HG03432 (cell line): ENCODE data around the gene LHX3.

Experiments used
- ATAC-seq: cut with Tn5 transposase; IDR thresholded peaks from one replicate; pipeline ENCODE4 v1.9.1; 2021; ENCODE audit warnings: mild to moderate bottlenecking, moderate library complexity; ENCODE audit not compliant: unreplicated experiment

The LHX3 gene

DNA sequence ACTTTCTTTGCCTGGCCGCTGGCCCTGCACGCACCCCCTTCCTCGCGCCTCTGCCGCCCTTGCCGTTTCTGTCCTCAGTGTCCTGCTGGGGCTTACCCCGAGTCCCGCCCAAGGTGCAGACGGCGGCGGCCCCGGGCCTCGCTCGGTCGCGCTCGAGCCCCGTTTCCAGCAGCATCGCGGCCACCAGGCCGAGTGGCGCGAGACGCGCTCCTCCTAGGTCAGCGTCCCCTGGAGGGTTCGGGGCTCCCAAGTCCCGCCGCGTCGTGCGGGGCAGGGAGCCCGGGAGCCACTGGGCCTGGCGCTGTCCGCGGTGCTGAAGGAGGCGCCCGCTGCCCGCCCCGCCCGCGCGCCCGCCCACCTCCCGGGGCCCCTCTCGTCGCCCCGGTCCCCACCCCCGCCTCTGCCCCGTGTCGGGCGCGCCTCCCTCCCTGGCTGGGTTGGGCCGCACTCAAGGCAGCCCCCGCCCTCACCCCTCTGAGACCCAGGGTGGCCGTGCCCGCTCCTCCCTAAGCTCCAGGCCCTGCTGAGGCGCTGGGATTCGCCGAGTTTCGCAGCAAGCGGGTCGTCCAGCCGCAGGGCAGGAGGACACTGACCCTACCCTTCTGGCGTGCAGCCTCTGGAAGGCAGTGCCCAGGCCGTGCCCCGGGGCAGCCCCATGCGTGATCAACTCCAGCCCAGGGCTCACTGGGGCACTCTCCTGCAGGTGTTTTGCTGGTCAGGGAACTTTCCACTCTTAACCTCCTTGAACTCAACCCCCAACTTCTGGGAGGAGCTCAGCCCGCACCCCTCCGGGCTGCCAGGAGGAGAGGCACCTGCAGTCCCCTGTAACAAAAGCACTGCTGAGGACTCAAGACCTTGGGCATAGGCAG, at the start of gene LHX3:
LHX3 (minus strand) TSS at position 291 of the 869 bp plus-strand sequence; CDS start at position 175, 116 bp downstream.
- no peak for ATAC-seq

DNA sequence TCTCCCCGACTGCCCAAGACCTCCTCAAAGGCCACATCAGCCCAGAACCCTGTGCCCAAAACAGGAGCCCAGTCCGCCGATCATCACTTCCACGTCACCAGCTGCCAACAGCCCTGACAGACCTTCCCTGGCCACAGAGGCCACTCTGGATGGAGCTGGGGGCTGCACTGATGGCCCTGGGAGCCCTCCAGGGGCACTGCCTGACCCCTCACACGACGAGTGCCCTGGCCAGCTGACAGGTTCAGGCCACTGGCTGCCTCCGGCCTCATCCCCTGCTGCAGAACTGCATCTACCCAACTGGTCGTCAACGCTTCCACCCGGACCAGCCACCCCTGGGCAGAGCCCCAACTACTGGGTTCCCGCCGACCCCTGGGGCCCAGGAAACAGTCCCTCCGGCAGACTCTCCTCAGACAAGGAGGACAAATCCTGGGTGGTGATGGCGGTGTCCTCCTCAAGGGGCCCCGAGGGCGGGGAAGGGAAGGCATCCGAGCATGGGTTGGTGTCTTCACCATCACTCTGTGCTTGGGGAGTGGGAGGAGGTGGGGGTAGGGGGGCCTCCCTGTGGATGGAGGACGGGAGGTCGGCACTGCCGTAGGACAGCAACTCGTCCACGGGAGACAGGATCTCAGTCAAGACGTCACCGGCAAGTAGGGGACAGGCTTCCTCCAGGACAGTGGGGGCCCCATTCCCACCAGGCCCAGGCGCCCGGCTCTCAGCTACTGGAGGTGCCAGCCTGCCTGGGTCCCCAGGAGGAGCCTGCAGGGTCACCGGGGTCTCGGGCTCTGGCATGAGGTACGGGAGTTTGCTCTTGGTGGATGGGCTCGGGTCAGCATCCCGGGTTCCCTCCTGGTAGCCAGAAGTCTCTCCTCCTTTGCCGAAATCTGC, 48.6 kb upstream of the LHX3 start:
- ATAC-seq: no peak

DNA sequence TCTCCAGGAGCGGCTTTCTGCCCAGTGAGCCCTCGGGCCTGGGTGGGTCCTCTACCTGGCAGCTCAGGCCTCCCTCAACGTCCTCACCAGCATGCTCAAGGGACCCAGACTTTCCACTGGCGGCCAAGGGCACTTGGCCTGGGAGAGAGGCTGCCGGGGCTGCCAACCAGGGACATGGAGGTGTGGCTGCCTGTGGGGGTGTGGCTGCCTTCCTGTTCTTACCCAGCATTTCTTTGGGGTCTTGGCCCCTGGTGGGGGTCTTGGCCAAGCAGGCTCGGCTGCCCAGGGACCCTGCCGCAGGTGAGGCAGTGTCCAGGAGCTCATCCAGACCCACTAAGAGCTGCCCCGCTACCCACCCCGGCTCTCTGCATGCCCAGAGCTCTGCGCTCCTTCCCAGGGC, 47.9 kb upstream of the LHX3 start:
- no peak for ATAC-seq

DNA sequence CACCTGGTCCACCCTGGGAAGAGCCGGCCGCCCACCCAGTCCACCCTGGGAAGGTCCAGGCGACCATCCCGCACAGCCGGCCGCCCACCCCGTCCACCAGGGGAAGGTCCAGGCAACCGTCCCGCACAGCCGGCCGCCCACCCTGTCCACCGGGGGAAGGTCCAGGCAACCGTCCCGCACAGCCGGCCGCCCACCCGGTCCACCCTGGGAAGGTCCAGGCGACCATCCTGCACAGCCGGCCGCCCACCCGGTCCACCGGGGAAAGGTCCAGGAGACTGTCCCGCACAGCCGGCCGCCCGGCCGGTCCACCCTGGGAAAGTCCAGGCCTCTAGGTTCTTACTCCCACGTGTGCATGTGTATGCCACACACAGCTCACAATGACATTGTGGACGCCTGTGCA, 47.4 kb upstream of the LHX3 start:
- ATAC-seq: no peak

DNA sequence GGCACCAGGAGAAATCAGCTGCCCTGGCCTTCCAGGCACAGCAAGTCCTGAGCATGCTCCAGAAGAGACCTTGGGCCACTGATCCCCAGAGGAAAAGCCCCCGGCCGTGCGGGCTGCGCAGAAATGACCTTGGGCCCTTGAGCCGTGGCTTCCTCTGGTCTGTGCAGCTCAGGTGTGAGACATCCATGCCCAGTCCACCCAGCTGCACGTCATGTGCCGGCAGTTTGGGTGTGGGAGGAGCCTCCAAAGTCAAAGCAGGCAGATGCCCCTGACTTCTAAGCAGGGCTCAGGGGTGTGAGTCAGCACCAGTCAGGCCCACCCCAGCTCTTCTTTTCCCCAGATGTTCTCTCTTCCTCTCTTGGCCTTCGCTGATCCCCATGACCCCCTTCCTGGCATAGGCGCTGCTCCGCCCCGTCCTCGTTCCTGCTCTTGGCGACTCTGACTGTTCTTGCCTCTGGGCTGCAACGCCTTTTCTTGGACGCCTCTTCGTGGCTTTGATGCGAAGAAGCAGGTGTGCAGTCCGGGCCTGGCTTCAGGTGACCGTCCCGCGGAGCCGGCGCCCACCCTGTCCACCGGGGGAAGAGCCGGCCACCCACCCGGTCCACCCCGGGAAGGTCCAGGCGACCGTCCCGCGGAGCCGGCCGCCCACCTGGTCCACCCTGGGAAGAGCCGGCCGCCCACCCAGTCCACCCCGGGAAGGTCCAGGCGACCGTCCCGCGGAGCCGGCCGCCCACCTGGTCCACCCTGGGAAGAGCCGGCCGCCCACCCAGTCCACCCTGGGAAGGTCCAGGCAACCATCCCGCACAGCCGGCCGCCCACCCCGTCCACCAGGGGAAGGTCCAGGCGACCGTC, 46.6 kb upstream of the LHX3 start:
- no peak for ATAC-seq

DNA sequence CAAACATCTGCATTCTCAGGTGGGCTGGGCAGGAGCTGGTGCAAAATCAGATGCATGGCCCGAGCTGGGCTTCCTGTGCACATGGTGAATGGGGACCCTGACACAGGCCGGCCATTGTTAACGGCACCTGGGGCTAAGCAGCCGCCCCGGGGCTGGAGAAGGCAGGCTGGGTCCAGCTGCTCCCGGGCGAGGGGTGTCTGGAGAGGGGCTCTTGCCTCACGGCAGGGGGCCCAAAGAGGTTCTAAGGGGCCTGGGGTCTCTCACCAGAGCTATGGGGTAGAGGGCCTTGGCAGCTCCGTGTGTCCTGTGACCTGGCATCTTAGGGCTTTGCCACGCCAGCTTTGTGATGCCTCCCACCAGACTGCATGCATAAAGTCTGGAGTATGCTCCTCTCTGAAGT, 45.7 kb upstream of the LHX3 start:
- no peak for ATAC-seq

DNA sequence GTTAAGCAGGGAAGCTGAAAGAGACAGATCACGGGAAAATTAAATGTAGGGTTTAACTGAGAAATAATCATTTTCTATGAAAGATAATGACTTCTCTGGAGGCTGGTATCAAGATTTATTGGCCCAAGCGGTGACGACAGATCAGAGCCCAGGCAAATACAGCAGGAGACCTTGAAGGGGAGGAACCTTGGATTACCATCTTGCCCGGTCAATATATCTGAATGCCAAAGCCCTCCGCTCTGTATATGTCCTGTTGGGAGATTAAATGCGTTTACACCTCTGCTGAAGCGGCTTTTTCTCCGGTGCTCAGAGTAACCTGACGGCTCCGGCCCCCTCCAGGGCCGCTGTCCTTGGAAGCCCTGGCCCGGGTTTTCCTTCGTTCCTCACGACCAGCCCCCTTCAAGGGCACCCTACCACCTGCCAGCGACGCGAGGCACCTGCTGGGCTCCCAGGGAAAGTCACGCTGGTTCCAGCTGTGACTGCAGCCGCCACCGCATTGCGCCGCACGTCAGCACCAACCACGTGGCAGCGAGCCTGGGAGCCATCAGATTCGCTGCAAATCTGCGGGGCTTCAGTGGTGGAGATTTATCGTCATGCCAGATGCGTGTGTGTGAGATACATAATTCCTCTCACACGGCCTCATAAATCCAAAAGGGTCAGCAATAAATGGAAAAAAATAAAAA, 45.1 kb upstream of the LHX3 start:
- ATAC-seq: no peak

DNA sequence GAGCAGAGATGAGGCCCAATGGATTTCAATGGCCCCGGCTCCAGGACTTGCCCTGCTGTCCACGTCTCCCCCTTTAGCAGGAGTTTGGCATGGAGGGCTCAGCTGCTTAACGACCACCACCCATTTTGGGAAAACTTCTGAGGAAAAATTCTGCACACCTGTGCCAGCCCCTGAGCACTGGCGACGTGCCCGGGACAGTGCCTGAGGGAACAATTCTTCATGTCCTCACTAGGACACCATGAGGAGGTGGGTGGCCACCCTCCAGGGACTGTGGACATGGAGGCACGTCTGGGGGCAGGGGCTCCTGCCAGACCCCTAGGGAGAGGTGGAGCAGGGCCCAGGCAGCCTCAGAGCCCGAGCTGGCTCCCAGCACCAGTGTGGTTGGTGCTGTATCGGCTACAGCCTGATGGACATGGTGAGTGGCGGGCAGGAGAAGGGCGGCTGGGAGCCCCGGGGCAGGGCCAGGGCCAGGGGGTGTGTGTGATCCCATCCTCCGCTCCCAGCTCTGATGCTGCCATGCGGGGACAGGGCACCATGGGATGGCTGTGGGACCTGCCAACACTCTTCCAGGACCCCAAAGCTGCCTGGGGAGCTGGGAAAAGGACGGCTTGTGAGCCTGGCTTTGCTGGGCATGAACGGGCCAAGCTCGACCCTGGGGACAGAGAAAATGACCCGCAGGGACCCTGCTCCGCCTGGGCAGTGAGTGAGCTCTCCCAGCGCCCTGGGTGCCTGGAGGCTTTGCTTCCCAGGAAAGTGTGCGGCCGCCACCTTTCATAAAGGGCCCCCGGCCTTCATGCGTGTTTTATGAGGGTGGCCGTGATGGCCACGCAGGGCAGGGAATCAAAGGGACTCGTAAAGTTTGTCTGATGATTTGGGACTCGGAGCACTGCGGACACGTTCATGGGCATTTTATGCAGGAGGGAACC, 44.3 kb upstream of the LHX3 start:
- ATAC-seq: no peak

DNA sequence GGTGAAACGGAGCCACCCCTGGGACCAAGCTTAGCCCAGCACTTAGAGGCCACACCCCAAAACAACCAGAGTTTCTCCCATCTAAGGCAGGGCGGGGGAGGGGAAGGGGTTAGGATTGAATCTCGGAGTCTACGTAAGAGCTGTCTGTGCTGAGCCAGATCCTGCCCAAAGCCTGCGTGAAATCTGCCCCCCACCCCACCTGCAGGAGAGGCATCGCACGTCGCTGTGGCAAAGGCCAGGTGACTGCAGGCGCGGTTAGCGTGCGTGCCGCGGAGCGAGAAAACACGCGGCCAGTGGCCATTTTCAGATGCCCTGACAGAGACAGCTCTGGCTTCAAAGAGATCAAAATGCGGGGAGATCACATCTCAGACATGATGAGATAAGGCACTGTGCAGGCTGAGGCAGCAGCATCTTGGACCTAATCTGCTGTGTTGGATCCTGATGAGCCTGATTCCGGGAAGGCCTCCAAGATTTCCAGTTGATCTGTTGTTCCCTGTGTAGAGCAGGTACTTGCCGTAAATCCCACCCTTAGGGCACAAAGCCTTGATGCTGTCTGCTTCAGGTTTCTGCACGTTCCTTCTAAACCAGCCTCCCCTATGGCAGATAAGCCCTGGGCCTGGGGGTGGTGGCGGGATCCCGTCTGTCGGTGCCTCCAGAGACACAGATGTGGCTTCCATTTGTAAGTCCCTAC, 43.2 kb upstream of the LHX3 start:
- ATAC-seq: no peak

DNA sequence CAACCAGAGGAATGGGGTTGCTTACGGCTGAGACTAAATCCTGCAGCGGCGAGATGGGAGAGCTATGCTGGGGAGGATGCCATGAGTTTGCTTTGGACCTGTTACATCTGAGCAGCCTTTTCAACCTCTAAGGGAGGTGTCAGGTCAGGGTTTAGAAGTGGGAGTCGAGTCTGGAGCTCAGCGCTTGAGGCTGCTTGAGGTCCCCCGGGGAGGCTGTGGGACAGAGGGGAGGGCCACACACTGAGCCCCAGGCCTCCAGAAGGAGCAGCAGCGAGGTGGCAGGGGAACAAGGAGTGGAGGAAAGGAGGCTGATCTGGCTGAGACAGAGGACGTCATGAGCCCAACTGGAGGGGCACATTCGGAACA, 42.6 kb upstream of the LHX3 start:
- ATAC-seq: no peak

DNA sequence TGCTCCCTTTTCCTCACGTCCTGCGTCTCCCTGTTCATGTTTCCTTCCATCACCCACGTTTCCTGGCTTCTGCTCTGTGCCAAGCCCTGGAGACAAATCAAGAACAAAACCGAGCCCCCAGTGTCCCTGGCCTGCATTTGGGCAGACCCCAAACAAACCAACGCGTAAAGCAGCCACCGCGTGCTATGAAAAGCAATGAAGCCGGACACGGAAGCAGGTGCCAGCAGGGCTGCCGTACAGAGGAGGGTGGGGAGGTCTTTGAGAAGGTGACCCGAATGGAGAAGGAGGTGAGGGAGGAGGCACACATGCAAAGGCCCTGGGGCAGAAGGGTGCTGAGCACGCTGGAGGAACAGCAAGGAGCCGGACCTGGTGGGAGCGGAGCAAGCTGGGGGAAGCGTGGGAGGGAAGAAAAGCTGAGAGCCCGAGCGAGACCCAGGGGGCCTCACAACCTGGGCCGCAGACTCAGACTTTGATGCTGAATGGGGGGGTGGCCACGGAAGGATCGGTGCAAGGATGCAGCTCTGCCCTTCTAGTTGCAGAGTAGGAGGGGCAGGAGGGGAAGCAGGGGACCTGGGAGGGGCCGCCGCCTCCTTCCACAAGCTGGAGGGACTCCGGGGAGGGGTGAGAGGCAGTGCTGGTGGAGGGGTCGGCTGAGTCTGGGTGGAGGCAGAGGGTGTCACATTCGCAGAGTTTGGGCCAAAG, 42.1 kb upstream of the LHX3 start:
- ATAC-seq: no peak

DNA sequence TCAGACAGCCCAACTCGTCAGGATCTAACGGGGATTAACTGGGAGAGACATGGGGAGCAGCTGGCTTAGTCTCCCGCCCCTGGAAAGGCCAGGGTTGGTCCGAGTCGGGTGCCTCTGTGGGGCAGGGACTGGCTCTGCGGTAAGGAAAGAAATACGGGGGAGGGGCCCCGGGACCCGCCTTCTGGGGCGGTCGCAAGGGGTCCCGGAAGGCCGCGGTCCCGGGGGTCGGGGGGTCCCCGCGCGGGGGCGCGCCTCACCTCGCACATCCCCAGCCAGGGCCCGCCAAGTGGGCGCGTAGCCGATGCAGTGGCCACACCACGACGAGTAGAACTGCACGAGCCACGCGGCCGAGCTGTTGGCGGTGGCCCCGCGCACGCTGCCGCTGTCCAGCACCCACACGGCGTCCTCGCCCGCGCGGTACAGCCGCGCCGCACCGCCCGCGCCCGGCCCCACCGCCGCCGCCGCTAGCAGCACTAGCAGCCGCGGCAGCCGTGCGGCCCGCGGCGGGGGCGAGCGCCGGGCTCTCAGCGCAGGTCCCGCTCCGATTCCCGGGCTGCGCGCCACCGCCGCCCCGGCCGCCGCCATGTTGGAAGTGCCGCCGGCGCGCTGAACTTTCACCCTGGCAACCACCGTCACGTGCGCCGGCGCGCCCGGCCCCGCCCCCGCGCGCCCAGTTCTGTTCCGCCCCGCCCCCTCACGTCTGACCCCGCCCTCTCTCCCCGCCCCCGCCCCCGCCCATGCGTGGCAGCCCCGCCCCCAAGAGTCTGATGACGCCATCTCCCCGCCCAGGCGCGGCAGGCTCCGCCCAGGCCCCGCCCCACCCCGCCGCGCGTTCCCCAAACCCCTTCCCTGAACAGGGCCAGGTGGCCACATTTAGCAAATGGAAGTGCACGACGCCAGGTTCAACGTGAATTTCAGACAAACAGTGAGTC, 40.6 kb upstream of the LHX3 start, which contains the start of gene QSOX2:
QSOX2 (minus strand) TSS at position 594 of the 932 bp plus-strand sequence; CDS start at position 585, 9 bp downstream.
- ATAC-seq: peak; percentile 56

DNA sequence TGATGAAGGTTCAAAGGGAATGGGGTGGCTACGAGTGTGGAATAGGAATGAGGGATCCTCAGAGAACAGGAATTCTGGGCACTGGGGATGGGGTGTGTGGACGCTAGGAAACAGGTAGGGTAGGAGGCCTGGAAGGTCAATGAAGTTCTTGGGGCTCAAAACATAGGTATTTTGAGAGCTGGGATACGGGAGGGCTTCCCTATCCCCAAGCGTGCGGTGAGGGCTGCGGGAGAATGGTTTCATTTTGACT, 40.0 kb upstream of the LHX3 start:
- ATAC-seq: no peak

DNA sequence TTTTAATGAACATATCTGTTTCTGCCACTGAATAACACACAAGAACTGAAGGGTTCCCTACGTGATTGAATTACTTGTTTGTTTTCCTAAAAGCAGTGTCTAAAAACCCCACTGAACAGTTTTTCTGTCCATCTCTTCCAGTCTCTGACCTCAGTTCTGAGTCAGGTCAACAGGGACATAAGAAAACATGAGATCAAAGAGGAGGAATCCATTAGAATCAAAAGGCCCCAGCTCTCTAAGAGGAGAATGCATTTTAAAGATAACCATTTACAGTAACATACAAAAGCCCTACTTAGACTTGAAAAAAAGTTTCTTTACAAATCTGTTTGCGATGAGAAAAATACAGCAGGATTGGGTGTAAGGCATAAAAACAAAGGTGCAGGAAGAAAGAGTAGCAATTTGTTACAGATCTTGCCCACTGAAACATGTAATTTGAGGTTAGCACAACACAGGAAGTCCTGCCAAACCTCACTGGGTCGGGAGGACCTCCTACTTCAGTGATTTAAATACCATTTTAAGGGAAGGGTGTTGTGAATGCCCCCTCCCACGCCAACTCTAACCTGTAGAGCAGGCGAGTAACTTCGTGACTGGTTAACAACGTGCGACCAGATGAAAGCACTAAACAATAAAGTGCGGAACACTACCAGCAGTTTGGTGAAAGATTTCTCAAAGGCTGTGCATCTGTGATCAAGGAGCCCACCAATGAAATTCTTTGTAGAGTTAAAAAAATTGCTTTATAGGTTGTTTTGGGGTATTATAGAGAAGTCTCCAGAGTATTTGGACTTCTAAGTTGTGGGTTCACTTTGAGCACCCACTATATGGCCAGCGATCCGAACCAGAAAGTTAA, 39.4 kb upstream of the LHX3 start:
- peak; percentile 31 for ATAC-seq

DNA sequence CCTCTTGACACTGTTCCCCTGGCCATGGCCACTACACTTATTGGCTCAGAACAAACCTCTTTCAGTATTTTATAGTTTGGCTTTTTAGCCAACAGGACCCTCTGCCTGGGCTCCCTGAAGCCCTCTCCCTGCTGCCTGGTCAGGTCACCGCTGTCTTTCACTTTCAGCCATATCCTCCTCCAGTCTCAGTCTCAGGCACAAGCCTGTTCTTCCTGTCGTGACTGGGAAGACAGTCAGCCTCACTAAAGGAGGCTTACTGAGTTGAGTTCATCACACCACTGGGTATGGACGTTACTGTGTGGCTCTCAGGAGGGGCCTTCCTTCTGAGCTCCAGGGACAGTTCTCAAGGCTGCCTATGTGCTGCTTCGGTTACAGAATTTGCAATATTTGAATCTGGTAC, 38.7 kb upstream of the LHX3 start:
- no peak for ATAC-seq

DNA sequence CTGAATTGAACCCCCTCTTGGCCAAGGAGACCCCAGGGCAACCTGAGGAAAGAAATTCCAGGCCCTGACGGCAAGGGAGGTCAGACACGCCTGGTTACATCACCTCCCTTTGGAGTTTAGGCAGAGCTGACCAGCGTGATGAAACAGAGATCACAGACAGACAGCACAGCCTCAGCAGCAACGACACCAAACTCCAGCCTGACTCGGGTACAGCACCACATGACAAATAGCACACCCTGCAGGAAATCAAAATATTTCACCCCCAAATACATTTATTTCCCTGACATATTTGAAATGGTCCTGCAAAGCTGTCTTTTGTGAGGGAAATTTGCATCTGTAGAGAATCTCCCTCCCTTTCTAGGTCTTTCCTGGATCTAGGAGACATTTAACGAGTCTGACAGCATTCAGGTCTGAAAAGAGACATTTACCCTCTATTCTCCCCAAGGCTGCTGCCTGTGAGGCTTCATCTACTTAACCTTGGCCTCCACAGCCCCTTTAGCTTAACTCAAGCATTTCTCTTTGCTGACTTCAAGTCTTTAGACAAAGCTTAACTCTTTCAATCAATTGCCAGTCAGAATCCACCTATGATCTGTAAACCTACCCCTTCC, 38.1 kb upstream of the LHX3 start:
- ATAC-seq: no peak
